Liver (tissue), 9 donors: ENCODE measurements around the gene ZIM2. TPM values are rescaled to one million over a fixed set of nuclear protein-coding genes. Genes with fewer than 3 reads are reported as not detected.

Experiments used
- DNase-seq: peaks from one replicate; pipeline ENCODE4 v3.0.0-alpha.2; 2017; ENCODE audit warnings: low spot score
- H3K27ac ChIP-seq, 2 donors: one replicate each; pipeline ENCODE4 v1.7.0; 2013; ENCODE audit warnings: inconsistent platforms in 2 of 2, low read length in 2 of 2, control low read depth in 1 of 2, low read depth in 1 of 2, mild to moderate bottlenecking in 1 of 2
- H3K27me3 ChIP-seq, 4 donors: one replicate each; pipeline versions ENCODE4 v1.6.1 to v1.7.0; 2013; ENCODE audit warnings: low read length in 3 of 4, inconsistent platforms in 1 of 4, mild to moderate bottlenecking in 1 of 4, moderate library complexity in 1 of 4; ENCODE audit not compliant: control insufficient read depth in 4 of 4, insufficient read depth in 4 of 4
- H3K36me3 ChIP-seq, 4 donors: one replicate each; pipeline versions ENCODE4 v1.6.1 to v1.7.0; 2013; ENCODE audit warnings: low read length in 3 of 4, mild to moderate bottlenecking in 3 of 4, low read depth in 1 of 4, moderate library complexity in 1 of 4; ENCODE audit not compliant: control insufficient read depth in 4 of 4, insufficient read depth in 3 of 4
- H3K4me1 ChIP-seq, 4 donors: one replicate each; pipeline versions ENCODE4 v1.6.1 to v1.7.0; 2013; ENCODE audit warnings: low read length in 3 of 4, mild to moderate bottlenecking in 3 of 4, moderate library complexity in 1 of 4; ENCODE audit not compliant: control insufficient read depth in 4 of 4, insufficient read depth in 4 of 4
- H3K4me3 ChIP-seq, 3 donors: one replicate each; pipeline versions ENCODE4 v1.6.1 to v1.7.0; 2013; ENCODE audit warnings: low read length in 3 of 3, control low read depth in 1 of 3, low read depth in 1 of 3, mild to moderate bottlenecking in 1 of 3
- H3K9ac ChIP-seq, 2 donors: one replicate each; pipeline ENCODE4 v1.7.0; 2013; ENCODE audit warnings: low read length in 2 of 2, mild to moderate bottlenecking in 2 of 2, moderate library complexity in 2 of 2, control low read depth in 1 of 2, low read depth in 1 of 2
- H3K9me3 ChIP-seq, 4 donors: one replicate each; pipeline versions ENCODE4 v1.6.1 to v1.7.0; 2013; ENCODE audit warnings: low read length in 3 of 4; ENCODE audit not compliant: control insufficient read depth in 4 of 4
- ATF3 ChIP-seq: IDR thresholded peaks from 2 replicates; pipeline ENCODE4 v1.6.1; 2016; ENCODE audit warnings: antibody characterized with exemption
- CTCF ChIP-seq: fragments of 150-350 bp; IDR thresholded peaks from 2 replicates; pipeline ENCODE4 v1.5.1; 2017; ENCODE audit warnings: improper control_type of control experiment, low read depth, low read length; ENCODE audit not compliant: missing input control
- EGR1 ChIP-seq, 2 donors: IDR thresholded peaks; 2 replicates each; pipeline ENCODE4 v1.6.1; 2016 to 2018; ENCODE audit warnings: antibody characterized with exemption in 2 of 2, low read depth in 2 of 2
- FOXA1 ChIP-seq: IDR thresholded peaks from 2 replicates; pipeline ENCODE4 v1.6.1; 2016; ENCODE audit warnings: antibody characterized with exemption
- FOXA2 ChIP-seq: IDR thresholded peaks from 2 replicates; pipeline ENCODE4 v1.6.1; 2016; ENCODE audit warnings: antibody characterized with exemption
- HNF4A ChIP-seq, 2 donors: conservative IDR thresholded peaks; 2 replicates each; pipeline ENCODE4 v1.6.1; 2016; ENCODE audit warnings: antibody characterized with exemption in 2 of 2, mild to moderate bottlenecking in 2 of 2
- HNF4G ChIP-seq: IDR thresholded peaks from 2 replicates; pipeline ENCODE4 v1.6.1; 2016; ENCODE audit warnings: antibody characterized with exemption
- JUND ChIP-seq, 2 donors: IDR thresholded peaks; 2 replicates each; pipeline ENCODE4 v1.6.1; 2016; ENCODE audit warnings: antibody characterized with exemption in 2 of 2
- MAX ChIP-seq: IDR thresholded peaks from 2 replicates; pipeline ENCODE4 v1.6.1; 2016; ENCODE audit warnings: antibody characterized with exemption
- NR2F2 ChIP-seq: IDR thresholded peaks from 2 replicates; pipeline ENCODE4 v1.6.1; 2016; ENCODE audit warnings: antibody characterized with exemption
- RAD21 ChIP-seq, 2 donors: IDR thresholded peaks; 2 replicates each; pipeline ENCODE4 v1.6.1; 2016; ENCODE audit warnings: antibody characterized with exemption in 2 of 2, mild to moderate bottlenecking in 2 of 2
- REST ChIP-seq: IDR thresholded peaks from 2 replicates; pipeline ENCODE4 v1.6.1; 2016; ENCODE audit warnings: antibody characterized with exemption, mild to moderate bottlenecking
- TAF1 ChIP-seq: conservative IDR thresholded peaks from 2 replicates; pipeline ENCODE4 v1.6.1; 2016; ENCODE audit warnings: antibody characterized with exemption, mild to moderate bottlenecking
- YY1 ChIP-seq: IDR thresholded peaks from 2 replicates; pipeline ENCODE4 v1.6.1; 2016; ENCODE audit warnings: antibody characterized with exemption, mild to moderate bottlenecking
- ZBTB33 ChIP-seq: IDR thresholded peaks from 2 replicates; pipeline ENCODE4 v1.6.1; 2016; ENCODE audit warnings: antibody characterized with exemption
- WGBS: extraction: QIAGEN DNeasy Blood & Tissue Kit; methylation state at CpG from one replicate; pipeline ENCODE4 v1.1.7; 2013; 5-methylcytosine and 5-hydroxymethylcytosine counted together
- polyA plus RNA-seq, 2 donors: library from polyadenylated mRNA; stranded (reverse) in 1 of 2; unstranded in 1 of 2; fragments of 200-250 nt in 1 of 2; fragments of >200 nt in 1 of 2; fragmentation: Nextera tagmentation in 1 of 2; extraction: Ambion mirVana in 1 of 2; gene quantifications; one replicate each; pipeline versions ENCODE4 v1.2.1 to v1.2.3, GENCODE V29; 2013 to 2015
- total RNA-seq, 2 donors: library from RNA; depleted of rRNA; stranded (reverse); fragments of >200 nt; gene quantifications; one replicate each; pipeline ENCODE4 v1.2.3, GENCODE V29; 2014
- donor health status: healthy.
- donor health status: healthy.
- donor health status: healthy.
- donor health status: healthy.
- donor health status: healthy.

ZIM2 gene
- total and polyA plus RNA-seq, 4 donors, result 0.03 to 3.2 (median 0.33) TPM; not detected in 1

- no peak for TF ChIP-seq FOXA2
- TF ChIP-seq FOXA1, result no peak
- no peak for TF ChIP-seq MAX
- TF ChIP-seq TAF1, result no peak
- no peak for TF ChIP-seq EGR1 (IDR thresholded peaks at IDR 0.05; ENCODE audit: low read depth in 2 of 2)
- TF ChIP-seq ATF3, result no peak
- no peak for TF ChIP-seq REST
- Histone ChIP-seq H3K4me1 (peaks cover 0 to 10% (median 2%) of the 10 kb centered on the region in 4 donors), H3K9me3 (peaks cover 0 to 5% (median under 1%) of the 10 kb centered on the region in 4 donors), H3K27me3 (no peaks in the 10 kb centered on the region), H3K4me3 (no peak overlapping the region), H3K9ac (no peak overlapping the region), H3K27ac (no peak overlapping the region), H3K36me3 (no peaks in the 10 kb centered on the region)
- 90% methylated on average over 1 of the region's 1 CpG for WGBS
- no peak for DNase-seq
Observed at GRCh38 chr19:56842412-56842811, 1.9 kb upstream of the ZIM2 start.

GRCh38 chr19:56841193-56841543, 642 bp upstream of the ZIM2 start:
- H3K9ac ChIP-seq, result no peak overlapping the region
- no peaks in the 10 kb centered on the region for H3K36me3 ChIP-seq
- DNase-seq, result no peak
- H3K4me1 ChIP-seq, result peaks cover 0 to 15% (median 2%) of the 10 kb centered on the region in 4 donors
- TF ChIP-seq CTCF, result no peak
- TF ChIP-seq ZBTB33, result no peak
- TF ChIP-seq YY1, result no peak
- no peak for TF ChIP-seq JUND (IDR thresholded peaks at IDR 0.05)
- TF ChIP-seq EGR1 (IDR thresholded peaks at IDR 0.05; ENCODE audit: low read depth in 2 of 2), result no peak
- TF ChIP-seq RAD21 (IDR thresholded peaks at IDR 0.05), result no peak
- TF ChIP-seq ATF3, result no peak
- no peak for TF ChIP-seq HNF4G
- no peak for TF ChIP-seq HNF4A (conservative IDR thresholded peaks at IDR 0.05)
- no peak for TF ChIP-seq MAX
- no peak for TF ChIP-seq NR2F2
- no peak for TF ChIP-seq FOXA2
- TF ChIP-seq REST, result no peak
- H3K27me3 ChIP-seq, result no peaks in the 10 kb centered on the region
- no peak overlapping the region for H3K27ac ChIP-seq
- peaks cover 0 to 9% (median under 1%) of the 10 kb centered on the region in 4 donors for H3K9me3 ChIP-seq
- no peak overlapping the region for H3K4me3 ChIP-seq
- 47% methylated on average over 12 of the region's 12 CpGs for WGBS
